B cell (primary cell): ENCODE measurements around the gene ZNF609. TPM values are rescaled to one million over a fixed set of nuclear protein-coding genes. Genes with fewer than 3 reads are reported as not detected.

Source experiments
- ATAC-seq: fragments of 200-7000 bp; cut with Tn5 transposase; one replicate; pipeline ENCODE4 v1.10.0; 2021; ENCODE audit warnings: low read depth, mild to moderate bottlenecking, moderate number of reproducible peaks, moderate library complexity
- CTCF ChIA-PET: fragments of 350-600 bp; sonication (Branson Sonifier 250); formaldehyde crosslinking; loops from one replicate; lab custom pipeline; 2021; ENCODE audit warnings: antibody characterized with exemption, inconsistent platforms; lab: Charles Lee
- POLR2A ChIA-PET: fragments of 350-600 bp; sonication (Branson Sonifier 250); formaldehyde crosslinking; loops from one replicate; lab custom pipeline; 2021; ENCODE audit warnings: antibody characterized with exemption; lab: Charles Lee
- DNase-seq: peaks from one replicate; pipeline ENCODE4 v3.0.0; 2013
- H2AFZ ChIP-seq: 2 replicates; pipeline ENCODE4 v1.6.1; 2012; ENCODE audit warnings: mild to moderate bottlenecking, low read depth, low read length; ENCODE audit not compliant: insufficient read depth, poor library complexity, severe bottlenecking
- H3K27ac ChIP-seq, 2 donors: 1 replicate in 1 of 2; 2 replicates in 1 of 2; pipeline ENCODE4 v1.5.1; 2012 to 2013; ENCODE audit warnings: low read length in 2 of 2, mild to moderate bottlenecking in 2 of 2, moderate library complexity in 1 of 2
- H3K27me3 ChIP-seq, 4 experiments: fragments of 200-600 bp in 1 of 4; sonication (generic) in 1 of 4; replicated peaks in 1 of 4; 1 replicate in 2 of 4; 2 replicates in 2 of 4; pipeline versions ENCODE4 v1.6.1 to v1.7.0; 2013 to 2016; ENCODE audit warnings: low read length in 3 of 4, mild to moderate bottlenecking in 2 of 4, mixed read lengths in 1 of 4, moderate library complexity in 1 of 4; ENCODE audit not compliant: insufficient read depth in 4 of 4, control insufficient read depth in 3 of 4; ENCODE audit errors: control extremely low read depth in 1 of 4
- H3K36me3 ChIP-seq, 2 experiments: replicated peaks in 1 of 2; 1 replicate in 1 of 2; 2 replicates in 1 of 2; pipeline versions ENCODE4 v1.6.1 to v1.7.1; 2013; ENCODE audit warnings: low read length in 1 of 2; ENCODE audit not compliant: insufficient read depth in 2 of 2, control insufficient read depth in 1 of 2; ENCODE audit errors: control extremely low read depth in 1 of 2, extremely low read depth in 1 of 2
- H3K4me1 ChIP-seq, 2 donors: fragments of 200-600 bp in 1 of 2; sonication (generic) in 1 of 2; 1 replicate in 1 of 2; 2 replicates in 1 of 2; pipeline versions ENCODE4 v1.5.1 to v1.6.1; 2013 to 2017; ENCODE audit warnings: low read length in 2 of 2; ENCODE audit not compliant: control insufficient read depth in 2 of 2, insufficient read depth in 2 of 2
- H3K4me2 ChIP-seq: replicated peaks from 2 replicates; pipeline ENCODE3; 2012; ENCODE audit warnings: mild to moderate bottlenecking, low read depth, low read length; ENCODE audit not compliant: poor library complexity, severe bottlenecking
- H3K4me3 ChIP-seq, 5 experiments: fragments of 200-600 bp in 1 of 5; sonication (generic) in 1 of 5; 1 replicate in 3 of 5; 2 replicates in 2 of 5; pipeline versions ENCODE4 v1.5.1 to v1.7.0; 2011 to 2016; ENCODE audit warnings: low read length in 4 of 5, mild to moderate bottlenecking in 4 of 5, low read depth in 2 of 5, control low read depth in 1 of 5, moderate library complexity in 1 of 5; ENCODE audit not compliant: insufficient read depth in 1 of 5; ENCODE audit errors: control extremely low read depth in 1 of 5, extremely low read depth in 1 of 5
- H3K79me2 ChIP-seq: fragments of 200-600 bp; sonication (generic); one replicate; pipeline ENCODE4 v1.6.0; 2016; ENCODE audit warnings: low read length; ENCODE audit not compliant: control insufficient read depth, insufficient read depth
- H3K9ac ChIP-seq: fragments of 200-600 bp; sonication (generic); 2 replicates; pipeline ENCODE4 v1.6.1; 2017; ENCODE audit warnings: mild to moderate bottlenecking, low read length, moderate library complexity
- H3K9me3 ChIP-seq, 3 donors: one replicate each; pipeline versions ENCODE4 v1.6.1 to v1.7.1; 2013; ENCODE audit warnings: low read length in 2 of 3; ENCODE audit not compliant: control insufficient read depth in 2 of 3, insufficient read depth in 1 of 3; ENCODE audit errors: control extremely low read depth in 1 of 3
- H4K20me1 ChIP-seq: 2 replicates; pipeline ENCODE4 v1.6.0; 2012; ENCODE audit warnings: mild to moderate bottlenecking, low read length; ENCODE audit not compliant: insufficient read depth, control insufficient read depth, poor library complexity, severe bottlenecking
- H3K27ac Mint-ChIP-seq: one replicate; pipeline ENCODE4 v1.8.0; 2021; ENCODE audit warnings: mixed read lengths
- H3K27me3 Mint-ChIP-seq: one replicate; pipeline ENCODE4 v1.8.0; 2021; ENCODE audit warnings: mixed read lengths
- H3K4me1 Mint-ChIP-seq: one replicate; pipeline ENCODE4 v1.8.0; 2021; ENCODE audit warnings: mixed read lengths
- H3K4me3 Mint-ChIP-seq: one replicate; pipeline ENCODE4 v1.8.0; 2021; ENCODE audit warnings: mixed read lengths
- H3K9me3 Mint-ChIP-seq: one replicate; pipeline ENCODE4 v1.8.0; 2022; ENCODE audit warnings: mixed read lengths; ENCODE audit not compliant: insufficient read depth
- EZH2 ChIP-seq: IDR thresholded peaks from 2 replicates; pipeline ENCODE4 v1.6.1; 2012; ENCODE audit warnings: borderline replicate concordance, low read depth, mild to moderate bottlenecking, moderate library complexity, low read length; ENCODE audit not compliant: insufficient read depth, poor library complexity, severe bottlenecking
- WGBS: methylation state at CpG from one replicate; pipeline ENCODE4 v1.1.5; 2013; ENCODE audit warnings: missing lambda C conversion rate; ENCODE audit not compliant: insufficient coverage; 5-methylcytosine and 5-hydroxymethylcytosine counted together
- intact Hi-C: fragments of 100-400 bp; cut with micrococcal nuclease; formaldehyde crosslinking; loops from one replicate; pipeline ENCODE4 v1.10.0; 2022
- polyA plus RNA-seq: library from polyadenylated mRNA; depleted of rRNA; stranded (reverse); fragments of >200 nt; gene quantifications from 2 replicates; pipeline ENCODE4 v1.2.3, GENCODE V29; 2012
- total RNA-seq, 2 donors: library from RNA; stranded (reverse); fragments of 120-200 nt in 1 of 2; gene quantifications; 1 replicate in 1 of 2; 2 replicates in 1 of 2; pipeline versions ENCODE4 v1.2.3 to v1.2.4, GENCODE V29; 2013 to 2022
- TF ChIP-seq, protein P1 (sequence below): fragments of 200-600 bp; IDR thresholded peaks from one replicate; pipeline ENCODE4 v1.8.0; 2022; ENCODE audit warnings: antibody characterized with exemption, mild to moderate bottlenecking

Gene ZNF609
- total and polyA plus RNA-seq, 2 donors (not counting 1 experiment from before 2014, with no cell fraction given), result 5.8 to 32.9 TPM

DNA sequence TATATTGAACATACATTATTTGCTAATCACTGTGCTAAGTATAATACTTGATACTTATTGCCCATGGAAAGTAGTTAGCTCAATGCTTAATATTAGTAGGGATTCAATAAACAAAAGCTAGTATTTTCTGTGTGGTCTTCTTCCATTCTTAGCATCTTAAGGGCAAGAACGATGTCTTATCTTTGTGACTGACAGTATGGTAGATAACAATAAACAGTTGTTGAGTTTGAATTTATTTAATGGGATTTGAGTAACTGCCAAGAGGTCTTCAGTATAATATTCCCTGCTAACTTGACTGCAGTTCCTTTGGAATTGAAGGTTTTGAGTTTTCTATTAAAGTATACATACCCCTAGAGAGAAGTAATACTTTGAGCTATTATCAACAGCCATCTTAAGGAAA is 70.1 kb downstream of the ZNF609 start:
- Histone ChIP-seq H3K9ac (no peak overlapping the region), H3K79me2 (peaks cover 88% of the 10 kb centered on the region), H4K20me1 (peaks cover 6% of the 10 kb centered on the region), H3K27me3 (no peaks in the 10 kb centered on the region), H3K9me3 (peaks cover 0 to 6% (median 0%) of the 10 kb centered on the region in 3 donors), H3K36me3 (peaks cover 0 to 2% of the 10 kb centered on the region in 2 experiments), H3K4me2 (no peak overlapping the region), H3K27ac (no peak overlapping the region), H3K4me1 (peaks cover 2 to 6% of the 10 kb centered on the region in 2 donors), H2AFZ (no peak overlapping the region), H3K4me3 (no peak overlapping the region)
- Mint-ChIP-seq H3K4me3 (no peak overlapping the region), H3K27ac (no peak overlapping the region), H3K4me1 (peaks cover 28% of the 10 kb centered on the region), H3K27me3 (no peaks in the 10 kb centered on the region), H3K9me3 (no peaks in the 10 kb centered on the region)
- no peak for ATAC-seq
- intact Hi-C loops, result no loop called here
- DNase-seq, result no peak
- TF ChIP-seq, protein P1, sequence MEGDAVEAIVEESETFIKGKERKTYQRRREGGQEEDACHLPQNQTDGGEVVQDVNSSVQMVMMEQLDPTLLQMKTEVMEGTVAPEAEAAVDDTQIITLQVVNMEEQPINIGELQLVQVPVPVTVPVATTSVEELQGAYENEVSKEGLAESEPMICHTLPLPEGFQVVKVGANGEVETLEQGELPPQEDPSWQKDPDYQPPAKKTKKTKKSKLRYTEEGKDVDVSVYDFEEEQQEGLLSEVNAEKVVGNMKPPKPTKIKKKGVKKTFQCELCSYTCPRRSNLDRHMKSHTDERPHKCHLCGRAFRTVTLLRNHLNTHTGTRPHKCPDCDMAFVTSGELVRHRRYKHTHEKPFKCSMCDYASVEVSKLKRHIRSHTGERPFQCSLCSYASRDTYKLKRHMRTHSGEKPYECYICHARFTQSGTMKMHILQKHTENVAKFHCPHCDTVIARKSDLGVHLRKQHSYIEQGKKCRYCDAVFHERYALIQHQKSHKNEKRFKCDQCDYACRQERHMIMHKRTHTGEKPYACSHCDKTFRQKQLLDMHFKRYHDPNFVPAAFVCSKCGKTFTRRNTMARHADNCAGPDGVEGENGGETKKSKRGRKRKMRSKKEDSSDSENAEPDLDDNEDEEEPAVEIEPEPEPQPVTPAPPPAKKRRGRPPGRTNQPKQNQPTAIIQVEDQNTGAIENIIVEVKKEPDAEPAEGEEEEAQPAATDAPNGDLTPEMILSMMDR, result no peak
- no peak for TF ChIP-seq EZH2
- ChIA-PET POLR2A (no interaction called here), CTCF (interaction anchor here (0.6 to 1.0 kb wide), 2 partner anchors 12 to 110 kb away, joined by 4 to 5 read pairs; no protein-coding TSS in a partner anchor)
- WGBS, result no CpG with 5 or more reads among the region's 1 CpG

DNA sequence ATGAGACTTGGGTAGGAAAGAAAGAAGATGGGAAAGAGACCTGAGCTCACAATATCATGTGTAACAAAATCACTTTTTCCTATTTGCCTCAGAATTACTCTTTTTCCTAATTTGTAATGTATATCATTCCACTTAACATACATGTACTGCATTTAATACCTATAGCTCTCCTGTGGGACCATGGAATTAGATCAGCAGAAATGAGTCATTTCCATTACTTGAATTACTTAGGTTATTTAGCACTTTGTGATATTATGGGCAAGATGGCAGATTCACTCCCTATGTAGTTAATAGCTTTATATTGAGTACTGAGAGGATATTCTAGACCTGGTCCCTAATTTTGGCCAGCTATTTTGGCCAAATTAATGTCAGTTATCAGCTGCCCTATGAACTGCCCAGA is 70.5 kb downstream of the ZNF609 start:
- Mint-ChIP-seq H3K9me3 (no peaks in the 10 kb centered on the region), H3K27me3 (no peaks in the 10 kb centered on the region), H3K4me1 (peaks cover 30% of the 10 kb centered on the region), H3K4me3 (no peak overlapping the region), H3K27ac (no peak overlapping the region)
- CTCF ChIA-PET, result interaction anchor here (0.6 to 1.0 kb wide), 3 partner anchors 12 to 110 kb away, joined by 3 to 5 read pairs (median 4); no protein-coding TSS in a partner anchor
- Histone ChIP-seq H3K27ac (no peak overlapping the region), H4K20me1 (peaks cover 6% of the 10 kb centered on the region), H3K4me3 (no peak overlapping the region), H3K27me3 (no peaks in the 10 kb centered on the region), H3K9me3 (peaks cover 0 to 6% (median 0%) of the 10 kb centered on the region in 3 donors), H2AFZ (no peak overlapping the region), H3K9ac (no peak overlapping the region), H3K4me2 (no peak overlapping the region), H3K4me1 (peaks cover 4 to 6% of the 10 kb centered on the region in 2 donors), H3K79me2 (peaks cover 88% of the 10 kb centered on the region), H3K36me3 (peaks cover 0 to 2% of the 10 kb centered on the region in 2 experiments)
- intact Hi-C loops, result no loop called here
- no peak for DNase-seq
- POLR2A ChIA-PET, result no interaction called here
- TF ChIP-seq, protein P1, result no peak
- TF ChIP-seq EZH2, result no peak
- no peak for ATAC-seq
